Stimulated activated effector memory CD8-positive, alpha-beta T cell treated with anti-CD3 and anti-CD28 coated beads, Interleukin-12 subunit alpha, Interleukin-12 subunit beta, amount 100 ng/mL, for 72 hours (primary cell): Measurements from ENCODE around the gene EXOC2.

Source experiments
- ATAC-seq: fragments of 150-1000 bp; cut with Tn5 transposase; 2 replicates; pipeline ENCODE4 v1.10.0; 2021
- DNase-seq, 2 donors: peaks; one replicate each; pipeline ENCODE4 v3.0.0; 2021 to 2022; ENCODE audit warnings: low spot score in 2 of 2
- H3K27ac Mint-ChIP-seq: one replicate; pipeline ENCODE4 v1.8.0; 2022; ENCODE audit warnings: mild to moderate bottlenecking, mixed read lengths
- H3K36me3 Mint-ChIP-seq: one replicate; pipeline ENCODE4 v1.8.0; 2022; ENCODE audit warnings: mild to moderate bottlenecking, mixed read lengths
- H3K4me1 Mint-ChIP-seq: one replicate; pipeline ENCODE4 v1.8.0; 2022; ENCODE audit warnings: mixed read lengths
- H3K4me3 Mint-ChIP-seq: one replicate; pipeline ENCODE4 v1.8.0; 2022; ENCODE audit warnings: mild to moderate bottlenecking, mixed read lengths
- H3K9me3 Mint-ChIP-seq: one replicate; pipeline ENCODE4 v1.8.0; 2022; ENCODE audit warnings: mixed read lengths

EXOC2 gene

GRCh38 chr6:506508-506907 lies 186.4 kb downstream of the EXOC2 start:
- DNase-seq (peak in 1 of 2 donors; percentile 73), ATAC-seq (peak; percentile 78)
- Mint-ChIP-seq H3K4me1 (peaks cover 98% of the 10 kb centered on the region), H3K36me3 (peaks cover 27% of the 10 kb centered on the region), H3K27ac (peak overlapping the region; percentile 95), H3K4me3 (peak overlapping the region; percentile 56), H3K9me3 (no peaks in the 10 kb centered on the region)

GRCh38 chr6:505374-505773 lies 187.6 kb downstream of the EXOC2 start:
- Mint-ChIP-seq H3K4me3 (peak overlapping the region; percentile 56), H3K27ac (peak overlapping the region; percentile 95)

GRCh38 chr6:504446-504980 lies 188.4 kb downstream of the EXOC2 start:
- Mint-ChIP-seq H3K4me1 (peaks cover 88% of the 10 kb centered on the region), H3K9me3 (no peaks in the 10 kb centered on the region), H3K27ac (peak overlapping the region; percentile 95), H3K36me3 (peaks cover 26% of the 10 kb centered on the region), H3K4me3 (no peak overlapping the region)
- ATAC-seq (no peak), DNase-seq (no peak)

More at GRCh38 chr6:505374-505773, 187.6 kb downstream of the EXOC2 start:
- Mint-ChIP-seq H3K9me3 (no peaks in the 10 kb centered on the region), H3K4me1 (peaks cover 92% of the 10 kb centered on the region), H3K36me3 (peaks cover 29% of the 10 kb centered on the region)
- ATAC-seq (no peak), DNase-seq (no peak)

- ATAC-seq = no peak
- Mint-ChIP-seq H3K27ac (peak overlapping the region; percentile 95), H3K9me3 (no peaks in the 10 kb centered on the region), H3K4me1 (peaks cover 88% of the 10 kb centered on the region), H3K36me3 (peaks cover 32% of the 10 kb centered on the region), H3K4me3 (no peak overlapping the region)
- DNase-seq = no peak
These were observed 189.2 kb downstream of the EXOC2 start for GRCh38 chr6:503610-504362.

- no peak for ATAC-seq
- Mint-ChIP-seq H3K36me3 (peaks cover 42% of the 10 kb centered on the region), H3K4me3 (peak overlapping the region; percentile 80), H3K9me3 (no peaks in the 10 kb centered on the region), H3K4me1 (peaks cover 88% of the 10 kb centered on the region), H3K27ac (peak overlapping the region; percentile 93)
- DNase-seq = no peak
These were observed 190.2 kb downstream of the EXOC2 start for GRCh38 chr6:502761-503160.

- Mint-ChIP-seq H3K4me3 (peak overlapping the region; percentile 80), H3K4me1 (peaks cover 87% of the 10 kb centered on the region), H3K27ac (peak overlapping the region; percentile 93), H3K9me3 (no peaks in the 10 kb centered on the region), H3K36me3 (peaks cover 50% of the 10 kb centered on the region)
- peak; percentile 52 to 88 for DNase-seq
- peak; percentile 72 for ATAC-seq
These were observed 190.9 kb downstream of the EXOC2 start for GRCh38 chr6:501891-502601.

GRCh38 chr6:499617-500016 lies 193.3 kb downstream of the EXOC2 start:
- Mint-ChIP-seq H3K27ac (peak overlapping the region; percentile 97), H3K4me3 (peak overlapping the region; percentile 76), H3K9me3 (no peaks in the 10 kb centered on the region), H3K4me1 (peaks cover 82% of the 10 kb centered on the region), H3K36me3 (peaks cover 74% of the 10 kb centered on the region)
- DNase-seq (no peak), ATAC-seq (peak; percentile 31)

GRCh38 chr6:498795-499231 lies 194.1 kb downstream of the EXOC2 start:
- DNase-seq = peak; percentile 40 to 84
- peaks cover 82% of the 10 kb centered on the region for H3K4me1 Mint-ChIP-seq
- H3K36me3 Mint-ChIP-seq = peaks cover 76% of the 10 kb centered on the region
- H3K4me3 Mint-ChIP-seq = peak overlapping the region; percentile 76
- peak; percentile 80 for ATAC-seq
- H3K9me3 Mint-ChIP-seq = no peaks in the 10 kb centered on the region
- H3K27ac Mint-ChIP-seq = peak overlapping the region; percentile 97

- no peak for DNase-seq
- Mint-ChIP-seq H3K27ac (peak overlapping the region; percentile 97), H3K4me3 (peak overlapping the region; percentile 76), H3K9me3 (no peaks in the 10 kb centered on the region), H3K36me3 (peaks cover 67% of the 10 kb centered on the region), H3K4me1 (peaks cover 82% of the 10 kb centered on the region)
- no peak for ATAC-seq
These were observed 195.7 kb downstream of the EXOC2 start for GRCh38 chr6:497258-497657.

- no peak for DNase-seq
- Mint-ChIP-seq H3K4me1 (peaks cover 82% of the 10 kb centered on the region), H3K36me3 (peaks cover 60% of the 10 kb centered on the region), H3K27ac (peak overlapping the region; percentile 97), H3K4me3 (peak overlapping the region; percentile 76), H3K9me3 (no peaks in the 10 kb centered on the region)
- no peak for ATAC-seq
These were observed 196.3 kb downstream of the EXOC2 start for GRCh38 chr6:496649-497048.

GRCh38 chr6:494394-494793 lies 198.5 kb downstream of the EXOC2 start:
- peaks cover 74% of the 10 kb centered on the region for H3K36me3 Mint-ChIP-seq
- peak overlapping the region; percentile 93 for H3K27ac Mint-ChIP-seq
- no peaks in the 10 kb centered on the region for H3K9me3 Mint-ChIP-seq
- DNase-seq (no peak), ATAC-seq (no peak)
- peak overlapping the region; percentile 59 for H3K4me3 Mint-ChIP-seq
- H3K4me1 Mint-ChIP-seq = peaks cover 92% of the 10 kb centered on the region

- ATAC-seq = no peak
- H3K4me1 Mint-ChIP-seq = peaks cover 92% of the 10 kb centered on the region
- no peak for DNase-seq
- H3K36me3 Mint-ChIP-seq = peaks cover 74% of the 10 kb centered on the region
- H3K27ac Mint-ChIP-seq = peak overlapping the region; percentile 93
- no peaks in the 10 kb centered on the region for H3K9me3 Mint-ChIP-seq
- peak overlapping the region; percentile 59 for H3K4me3 Mint-ChIP-seq
These were observed 199.1 kb downstream of the EXOC2 start for GRCh38 chr6:493840-494239.

GRCh38 chr6:492816-493414 lies 200.0 kb downstream of the EXOC2 start:
- Mint-ChIP-seq H3K36me3 (peaks cover 74% of the 10 kb centered on the region), H3K27ac (peak overlapping the region; percentile 93), H3K4me3 (peak overlapping the region; percentile 59), H3K9me3 (no peaks in the 10 kb centered on the region), H3K4me1 (peaks cover 92% of the 10 kb centered on the region)
- DNase-seq (no peak), ATAC-seq (no peak)

- H3K4me3 Mint-ChIP-seq = peak overlapping the region; percentile 59
- peak overlapping the region; percentile 93 for H3K27ac Mint-ChIP-seq
- H3K36me3 Mint-ChIP-seq = peaks cover 74% of the 10 kb centered on the region
- H3K9me3 Mint-ChIP-seq = no peaks in the 10 kb centered on the region
- peaks cover 91% of the 10 kb centered on the region for H3K4me1 Mint-ChIP-seq
- DNase-seq (peak in 1 of 2 donors; percentile 44), ATAC-seq (no peak)
These were observed 200.8 kb downstream of the EXOC2 start for GRCh38 chr6:492178-492577.

- Mint-ChIP-seq H3K27ac (peak overlapping the region; percentile 93), H3K4me1 (peaks cover 91% of the 10 kb centered on the region), H3K36me3 (peaks cover 74% of the 10 kb centered on the region), H3K4me3 (peak overlapping the region; percentile 59), H3K9me3 (no peaks in the 10 kb centered on the region)
- DNase-seq = peak in 1 of 2 donors; percentile 67
- peak; percentile 77 for ATAC-seq
These were observed 201.7 kb downstream of the EXOC2 start for GRCh38 chr6:491233-491632.
